Mammary epithelial cell (primary cell): ENCODE measurements around the gene APBA2.

ENCODE experiments used
- EZH2 ChIP-seq: IDR thresholded peaks from 2 replicates; pipeline ENCODE4 v1.6.1; 2012; ENCODE audit warnings: low read length, inconsistent platforms, borderline replicate concordance
- TF ChIP-seq, protein P1 (sequence below), 2 donors: IDR thresholded peaks in 1 of 2; conservative IDR thresholded peaks in 1 of 2; 2 replicates each; pipeline ENCODE4 v1.5.1; 2011 to 2012; ENCODE audit warnings: inconsistent platforms in 2 of 2, low read length in 2 of 2, mild to moderate bottlenecking in 2 of 2, control low read depth in 1 of 2, low read depth in 1 of 2; ENCODE audit not compliant: insufficient read depth in 1 of 2; ENCODE audit errors: extremely low read depth in 1 of 2

DNA sequence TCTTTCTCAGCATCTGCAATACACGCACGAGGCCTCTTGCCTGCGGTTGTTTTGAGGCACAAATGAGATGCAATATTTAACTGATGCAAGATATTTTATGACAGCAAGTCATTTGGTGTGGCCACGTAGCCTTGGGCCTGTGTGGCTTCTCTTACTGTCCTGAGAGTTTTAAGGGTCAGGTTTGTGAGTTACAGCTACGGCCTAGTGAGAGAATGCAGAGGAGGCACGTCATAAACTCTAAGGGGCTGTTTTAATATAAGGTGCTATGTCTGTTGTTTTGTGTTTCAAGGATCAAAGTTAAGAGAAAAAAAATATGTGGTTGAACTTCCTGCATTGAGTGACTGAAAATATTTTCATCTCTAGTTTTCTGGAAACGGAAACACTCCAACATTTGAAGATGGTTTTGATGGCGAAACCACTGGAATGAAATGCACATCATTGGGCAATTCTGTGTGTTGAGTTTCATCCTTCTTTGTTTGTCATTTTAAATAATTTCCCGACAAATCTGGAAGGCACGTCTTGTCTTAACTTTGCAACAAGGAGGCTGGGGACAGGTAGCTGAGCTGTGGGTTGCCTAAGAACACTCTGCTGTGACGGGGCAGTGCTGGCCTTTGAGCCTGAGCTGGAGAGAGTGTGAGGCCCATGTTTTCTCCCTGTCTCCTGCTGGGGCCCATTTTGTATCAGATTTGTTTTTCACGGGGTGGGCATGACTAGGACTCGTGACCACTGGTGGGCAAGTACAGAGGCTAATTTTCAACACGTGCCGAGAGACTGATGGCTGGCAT, 5.1 kb downstream of the APBA2 start:
- TF ChIP-seq EZH2 = no peak
- TF ChIP-seq, protein P1, sequence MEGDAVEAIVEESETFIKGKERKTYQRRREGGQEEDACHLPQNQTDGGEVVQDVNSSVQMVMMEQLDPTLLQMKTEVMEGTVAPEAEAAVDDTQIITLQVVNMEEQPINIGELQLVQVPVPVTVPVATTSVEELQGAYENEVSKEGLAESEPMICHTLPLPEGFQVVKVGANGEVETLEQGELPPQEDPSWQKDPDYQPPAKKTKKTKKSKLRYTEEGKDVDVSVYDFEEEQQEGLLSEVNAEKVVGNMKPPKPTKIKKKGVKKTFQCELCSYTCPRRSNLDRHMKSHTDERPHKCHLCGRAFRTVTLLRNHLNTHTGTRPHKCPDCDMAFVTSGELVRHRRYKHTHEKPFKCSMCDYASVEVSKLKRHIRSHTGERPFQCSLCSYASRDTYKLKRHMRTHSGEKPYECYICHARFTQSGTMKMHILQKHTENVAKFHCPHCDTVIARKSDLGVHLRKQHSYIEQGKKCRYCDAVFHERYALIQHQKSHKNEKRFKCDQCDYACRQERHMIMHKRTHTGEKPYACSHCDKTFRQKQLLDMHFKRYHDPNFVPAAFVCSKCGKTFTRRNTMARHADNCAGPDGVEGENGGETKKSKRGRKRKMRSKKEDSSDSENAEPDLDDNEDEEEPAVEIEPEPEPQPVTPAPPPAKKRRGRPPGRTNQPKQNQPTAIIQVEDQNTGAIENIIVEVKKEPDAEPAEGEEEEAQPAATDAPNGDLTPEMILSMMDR (conservative IDR thresholded peaks at IDR 0.05 in 1 of 2, IDR thresholded peaks at IDR 0.05 in 1 of 2; ENCODE audit: extremely low read depth in 1 of 2, insufficient read depth in 1 of 2, low read depth in 1 of 2, low read length in 2 of 2) = no peak
